ENCODE data around the gene TTR.

DNA sequence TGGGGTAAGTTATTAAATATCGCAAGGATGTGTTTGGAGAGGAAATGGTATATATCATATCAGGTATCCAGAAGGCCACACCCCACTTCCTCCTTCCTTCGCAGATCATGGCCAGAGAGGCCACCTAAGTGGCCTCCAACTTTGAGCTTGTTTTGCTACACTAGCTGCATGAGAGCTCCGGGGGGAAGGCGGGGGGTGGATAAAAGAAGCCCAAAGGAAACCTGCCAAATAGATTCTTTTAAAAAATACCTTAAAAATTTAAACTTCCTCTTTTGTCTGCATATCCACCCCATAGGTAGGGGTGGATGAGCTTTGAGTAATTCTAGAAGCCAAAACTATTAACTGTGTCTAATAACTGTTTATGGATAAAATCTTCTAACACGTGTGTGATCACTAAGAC lies 5.7 kb upstream of the TTR start:
- TF ChIP-seq, protein P1, sequence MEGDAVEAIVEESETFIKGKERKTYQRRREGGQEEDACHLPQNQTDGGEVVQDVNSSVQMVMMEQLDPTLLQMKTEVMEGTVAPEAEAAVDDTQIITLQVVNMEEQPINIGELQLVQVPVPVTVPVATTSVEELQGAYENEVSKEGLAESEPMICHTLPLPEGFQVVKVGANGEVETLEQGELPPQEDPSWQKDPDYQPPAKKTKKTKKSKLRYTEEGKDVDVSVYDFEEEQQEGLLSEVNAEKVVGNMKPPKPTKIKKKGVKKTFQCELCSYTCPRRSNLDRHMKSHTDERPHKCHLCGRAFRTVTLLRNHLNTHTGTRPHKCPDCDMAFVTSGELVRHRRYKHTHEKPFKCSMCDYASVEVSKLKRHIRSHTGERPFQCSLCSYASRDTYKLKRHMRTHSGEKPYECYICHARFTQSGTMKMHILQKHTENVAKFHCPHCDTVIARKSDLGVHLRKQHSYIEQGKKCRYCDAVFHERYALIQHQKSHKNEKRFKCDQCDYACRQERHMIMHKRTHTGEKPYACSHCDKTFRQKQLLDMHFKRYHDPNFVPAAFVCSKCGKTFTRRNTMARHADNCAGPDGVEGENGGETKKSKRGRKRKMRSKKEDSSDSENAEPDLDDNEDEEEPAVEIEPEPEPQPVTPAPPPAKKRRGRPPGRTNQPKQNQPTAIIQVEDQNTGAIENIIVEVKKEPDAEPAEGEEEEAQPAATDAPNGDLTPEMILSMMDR (IDR thresholded peaks at IDR 0.05), result no peak
- TF ChIP-seq POLR2A (IDR thresholded peaks at IDR 0.05) (no peak), POLR2AphosphoS5 (IDR thresholded peaks at IDR 0.05) (no peak), EP300 (IDR thresholded peaks at IDR 0.05) (no peak)
